HG02981 (cell line): Measurements from ENCODE around the gene TSGA10.

Experiments
- ATAC-seq: cut with Tn5 transposase; IDR thresholded peaks from one replicate; pipeline ENCODE4 v1.9.1; 2021; ENCODE audit warnings: mild to moderate bottlenecking, moderate library complexity; ENCODE audit not compliant: unreplicated experiment

The TSGA10 gene

GRCh38 chr2:98952966-98953365, 201.8 kb downstream of the TSGA10 start:
- no peak for ATAC-seq

GRCh38 chr2:98948956-98949739, 205.6 kb downstream of the TSGA10 start:
- ATAC-seq: no peak

- ATAC-seq: no peak
Measured at GRCh38 chr2:98947554-98947953, 207.2 kb downstream of the TSGA10 start.
